Measurements from ENCODE around the gene FHOD3.

The FHOD3 gene

DNA sequence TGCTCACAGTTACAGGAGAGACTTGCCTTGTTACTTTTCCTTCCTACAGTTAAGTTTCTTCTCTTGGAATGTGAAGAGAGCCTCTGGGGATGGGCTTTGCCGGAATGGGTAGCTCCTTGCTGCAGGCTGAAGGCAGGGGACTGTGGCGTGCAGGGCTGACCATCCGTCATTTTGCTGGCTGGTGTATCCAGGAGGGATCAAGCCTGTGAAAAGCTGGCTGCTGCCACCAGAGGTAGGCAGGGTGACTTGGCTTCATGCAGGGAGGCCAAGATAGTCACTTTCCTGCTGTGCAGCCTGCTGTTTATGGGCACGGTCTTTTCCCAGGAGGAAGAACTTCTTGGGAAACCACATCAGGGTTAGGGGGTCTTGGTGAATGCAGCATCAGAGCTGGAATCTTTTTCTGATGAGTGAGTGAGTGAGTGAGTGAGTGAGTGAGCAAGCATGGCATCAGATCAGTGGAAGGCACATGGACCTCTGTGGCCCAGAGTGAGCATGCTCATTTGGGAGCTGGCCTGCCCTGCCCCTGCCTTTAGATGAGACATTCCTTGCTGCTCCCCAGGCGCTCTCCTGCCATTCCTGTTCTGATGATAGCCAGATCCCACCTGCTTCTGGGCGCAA is 33.0 kb downstream of the FHOD3 start:
- no peak for DNase-seq (ENCODE audit: low read depth)
- TF ChIP-seq POLR2A (IDR thresholded peaks at IDR 0.05; ENCODE audit: extremely low read depth, insufficient read length) (no peak), MAX (IDR thresholded peaks at IDR 0.05; ENCODE audit: low read depth, low read length) (no peak), MYC (IDR thresholded peaks at IDR 0.05; ENCODE audit: low read depth, low read length) (no peak), CTCF (IDR thresholded peaks at IDR 0.05; ENCODE audit: low read depth, low read length) (no peak)
- no peak overlapping the region for H3K4me3 ChIP-seq (ENCODE audit: low read depth, low read length)

DNA sequence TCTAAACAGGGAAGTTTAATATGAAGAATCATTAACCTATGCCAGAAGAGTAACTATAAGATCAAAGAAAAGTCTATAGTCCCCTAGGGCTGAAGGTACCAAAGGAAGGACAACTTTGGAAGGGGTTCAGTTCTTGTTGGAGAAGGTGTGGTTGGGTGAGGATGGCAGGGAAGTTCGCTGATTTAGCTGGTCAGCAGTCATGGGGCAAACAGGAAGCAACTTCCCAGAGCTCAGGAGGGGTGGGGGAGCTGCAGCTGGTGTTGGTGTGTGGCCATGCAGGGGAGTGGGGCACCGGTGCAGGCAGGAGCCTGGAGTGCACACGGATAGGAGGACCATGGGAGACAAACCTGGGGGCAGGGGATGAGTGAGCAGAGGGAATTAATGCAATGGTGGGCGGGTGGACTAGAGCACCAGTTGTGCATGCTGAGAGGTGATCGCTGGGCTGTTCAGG is 34.0 kb downstream of the FHOD3 start:
- H3K4me3 ChIP-seq (ENCODE audit: low read depth, low read length), result no peak overlapping the region
- DNase-seq (ENCODE audit: low read depth), result no peak
- TF ChIP-seq MAX (IDR thresholded peaks at IDR 0.05; ENCODE audit: low read depth, low read length), result no peak

DNA sequence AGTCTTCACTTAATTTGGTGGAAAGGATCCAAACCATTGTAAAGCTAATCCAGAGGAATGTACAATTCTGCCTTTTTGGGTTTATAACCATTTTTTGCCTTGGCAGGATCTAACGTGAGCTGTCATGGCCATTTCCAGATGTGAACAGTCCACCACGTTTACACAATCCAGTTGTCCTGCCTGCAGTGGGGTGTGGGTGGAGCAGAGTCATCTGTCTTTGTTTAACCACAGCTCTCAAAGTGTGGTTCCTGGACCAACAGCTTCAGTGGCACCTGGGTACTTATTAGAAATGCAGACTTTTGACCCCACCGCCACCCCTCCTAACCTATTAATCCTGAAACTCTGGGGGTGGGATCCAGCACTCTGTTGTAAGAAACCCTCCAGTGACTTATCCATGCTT is 35.9 kb downstream of the FHOD3 start:
- H3K4me3 ChIP-seq (ENCODE audit: low read depth, low read length), result no peak overlapping the region
- TF ChIP-seq MAX (IDR thresholded peaks at IDR 0.05; ENCODE audit: low read depth, low read length) (no peak), CTCF (IDR thresholded peaks at IDR 0.05; ENCODE audit: low read depth, low read length) (no peak)
- no peak for DNase-seq (ENCODE audit: low read depth)

- TF ChIP-seq POLR2A (IDR thresholded peaks at IDR 0.05; ENCODE audit: extremely low read depth, insufficient read length), result no peak
- TF ChIP-seq CTCF (IDR thresholded peaks at IDR 0.05; ENCODE audit: low read depth, low read length), result no peak
- no peak for TF ChIP-seq MAX (IDR thresholded peaks at IDR 0.05; ENCODE audit: low read depth, low read length)
- no peak overlapping the region for H3K4me3 ChIP-seq (ENCODE audit: low read depth, low read length)
- DNase-seq (ENCODE audit: low read depth), result no peak
Observed at GRCh38 chr18:36334798-36335197, 37.3 kb downstream of the FHOD3 start.

- TF ChIP-seq POLR2A (IDR thresholded peaks at IDR 0.05; ENCODE audit: extremely low read depth, insufficient read length), result no peak
- no peak overlapping the region for H3K4me3 ChIP-seq (ENCODE audit: low read depth, low read length)
- no peak for DNase-seq (ENCODE audit: low read depth)
Observed at GRCh38 chr18:36335476-36336279, 38.2 kb downstream of the FHOD3 start.

- H3K4me3 ChIP-seq (ENCODE audit: low read depth, low read length), result no peak overlapping the region
- DNase-seq (ENCODE audit: low read depth), result no peak
- TF ChIP-seq MAX (IDR thresholded peaks at IDR 0.05; ENCODE audit: low read depth, low read length), result no peak
- TF ChIP-seq MYC (IDR thresholded peaks at IDR 0.05; ENCODE audit: low read depth, low read length), result no peak
- no peak for TF ChIP-seq CTCF (IDR thresholded peaks at IDR 0.05; ENCODE audit: low read depth, low read length)
- TF ChIP-seq POLR2A (IDR thresholded peaks at IDR 0.05; ENCODE audit: extremely low read depth, insufficient read length), result no peak
Observed at GRCh38 chr18:36337679-36338402, 40.3 kb downstream of the FHOD3 start.
